ENCODE results near the gene ZNF622.

Gene ZNF622

GRCh38 chr5:16465544-16466432 lies at the start of gene ZNF622:
Gene ZNF622 (minus strand): TSS chr5:16465800. CDS start chr5:16465665, 135 bp downstream.
- peak; percentile 92 for DNase-seq

GRCh38 chr5:16510098-16510497 lies 44.5 kb upstream of the ZNF622 start:
- no peak for DNase-seq

DNA sequence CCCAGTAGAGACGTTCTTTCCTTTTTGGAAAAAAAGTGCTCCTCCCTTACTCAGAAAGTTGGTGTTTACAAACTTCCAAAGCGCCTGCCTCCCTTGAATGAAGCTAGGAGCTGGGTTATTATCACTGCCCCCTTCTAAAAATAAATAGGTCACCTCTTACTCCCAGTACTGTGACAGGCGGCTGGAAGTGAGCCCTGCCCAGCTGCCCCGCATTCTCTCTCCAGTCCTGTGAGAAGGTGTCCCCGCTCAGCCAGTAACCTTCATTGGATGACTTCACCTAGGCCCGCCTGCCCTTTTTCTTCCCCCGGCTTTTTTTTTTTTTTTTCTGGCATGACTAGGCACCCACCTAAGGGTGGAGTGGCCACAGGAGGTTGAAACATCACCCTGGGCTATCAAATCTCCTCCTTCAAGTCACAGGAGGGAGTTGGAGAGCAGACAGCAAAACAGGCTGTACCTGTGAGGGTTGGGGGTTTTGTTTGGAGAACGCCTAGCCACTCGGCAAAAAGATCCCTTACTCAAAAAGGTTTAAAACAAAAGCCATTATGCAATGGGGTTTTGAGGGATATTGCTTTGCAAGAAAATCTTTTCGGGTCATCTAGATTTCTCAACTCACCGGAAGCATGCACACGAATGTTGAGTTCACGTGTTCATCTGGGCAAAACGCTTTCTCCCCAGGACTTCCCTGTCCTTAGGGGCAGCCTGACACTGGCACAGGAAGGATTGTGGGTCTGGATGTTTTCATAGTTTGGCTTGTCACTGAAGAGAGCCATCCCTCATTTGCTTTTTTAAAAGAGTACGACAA lies 43.3 kb upstream of the ZNF622 start:
- DNase-seq, result peak; percentile 4

GRCh38 chr5:16507716-16508115 lies 42.1 kb upstream of the ZNF622 start:
- DNase-seq, result peak; percentile 36

DNA sequence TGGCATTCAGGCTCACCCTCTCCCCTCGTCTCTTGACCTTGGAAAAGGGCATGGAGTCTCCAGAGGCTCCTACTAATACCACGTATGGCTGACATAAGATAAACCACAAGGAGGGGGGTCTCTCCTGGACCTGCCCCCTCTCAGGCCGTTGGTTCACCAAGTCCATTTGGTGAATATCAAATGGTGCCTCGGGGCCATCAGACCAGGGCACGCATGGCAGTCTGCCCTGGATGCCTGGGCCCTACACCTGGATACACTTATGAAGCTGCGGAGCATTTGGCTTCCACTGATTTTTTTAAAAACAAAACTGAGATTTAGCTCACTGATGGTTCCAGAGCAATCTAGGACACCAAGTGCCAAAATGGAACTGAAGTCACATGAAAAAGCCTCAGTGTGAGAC lies 40.3 kb upstream of the ZNF622 start:
- DNase-seq, result no peak

GRCh38 chr5:16505140-16505891 lies 39.7 kb upstream of the ZNF622 start:
- no peak for DNase-seq

DNA sequence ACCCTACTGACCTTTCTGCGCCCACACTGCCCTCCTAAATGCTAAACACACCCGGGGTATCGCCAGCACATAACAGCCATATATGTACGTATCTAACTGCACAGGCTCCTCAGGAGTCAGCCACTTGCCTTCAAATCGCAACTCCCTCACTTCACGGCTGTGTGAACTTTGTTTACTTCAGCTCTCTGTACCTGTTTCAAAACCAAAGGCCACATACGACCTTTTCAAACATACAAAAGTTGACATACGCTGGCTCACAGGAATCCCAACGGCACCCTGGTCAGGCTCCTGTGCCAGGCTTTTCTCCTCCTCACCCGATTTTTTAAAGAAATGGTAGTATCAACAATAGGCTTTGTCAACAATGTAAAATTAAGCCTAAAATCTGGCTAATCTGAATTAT lies 39.0 kb upstream of the ZNF622 start:
- no peak for DNase-seq

GRCh38 chr5:16502866-16503265 lies 37.3 kb upstream of the ZNF622 start:
- peak; percentile 6 for DNase-seq

- no peak for DNase-seq
These were observed 34.4 kb upstream of the ZNF622 start for GRCh38 chr5:16500024-16500423.

GRCh38 chr5:16497546-16497945 lies 31.9 kb upstream of the ZNF622 start:
- no peak for DNase-seq

GRCh38 chr5:16493261-16493660 lies 27.7 kb upstream of the ZNF622 start:
- no peak for DNase-seq

GRCh38 chr5:16492398-16493140 lies 27.0 kb upstream of the ZNF622 start:
- DNase-seq, result peak; percentile 39

DNA sequence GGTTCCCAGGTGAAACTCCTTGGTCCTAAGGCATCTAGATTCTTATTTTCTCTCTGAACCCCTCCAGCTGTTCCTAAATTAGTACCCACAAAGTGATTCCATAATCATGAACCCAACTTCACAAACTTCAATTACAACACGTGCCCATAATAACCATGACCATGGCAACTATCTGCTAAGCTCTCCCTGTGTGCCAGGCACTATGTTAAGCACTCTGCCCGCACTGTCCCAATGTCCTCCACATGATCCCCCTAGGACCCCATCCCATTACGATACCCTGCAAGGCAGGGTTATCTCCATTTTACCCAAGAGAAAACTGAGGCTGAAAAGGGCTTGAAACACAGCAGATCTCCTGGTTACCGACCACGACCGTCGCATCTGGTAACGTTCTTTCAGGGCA lies 25.3 kb upstream of the ZNF622 start:
- no peak for DNase-seq

DNA sequence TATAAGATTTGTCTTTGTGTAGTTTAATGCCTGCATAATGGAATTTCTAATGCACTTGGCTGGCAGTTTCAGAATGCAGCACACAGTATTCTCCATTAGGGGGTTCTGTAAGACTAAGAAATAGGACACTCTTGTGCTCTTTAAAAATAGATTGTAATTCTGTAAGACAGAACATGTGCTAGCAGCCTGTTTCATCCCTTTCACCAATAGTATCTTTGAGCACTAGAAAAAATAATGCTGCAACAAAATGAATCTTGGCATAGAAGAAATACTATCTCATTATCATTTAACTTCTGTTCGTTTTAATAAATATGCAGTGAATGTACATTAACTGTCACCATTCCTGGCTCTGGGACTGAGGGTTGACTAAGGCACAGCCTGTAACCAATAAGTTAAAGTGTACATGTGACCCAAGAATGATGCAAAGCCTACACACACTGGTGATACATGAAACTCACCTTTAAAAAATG lies 23.8 kb upstream of the ZNF622 start:
- peak; percentile 50 for DNase-seq

- DNase-seq, result no peak
These were observed 21.9 kb upstream of the ZNF622 start for GRCh38 chr5:16487456-16487855.

DNA sequence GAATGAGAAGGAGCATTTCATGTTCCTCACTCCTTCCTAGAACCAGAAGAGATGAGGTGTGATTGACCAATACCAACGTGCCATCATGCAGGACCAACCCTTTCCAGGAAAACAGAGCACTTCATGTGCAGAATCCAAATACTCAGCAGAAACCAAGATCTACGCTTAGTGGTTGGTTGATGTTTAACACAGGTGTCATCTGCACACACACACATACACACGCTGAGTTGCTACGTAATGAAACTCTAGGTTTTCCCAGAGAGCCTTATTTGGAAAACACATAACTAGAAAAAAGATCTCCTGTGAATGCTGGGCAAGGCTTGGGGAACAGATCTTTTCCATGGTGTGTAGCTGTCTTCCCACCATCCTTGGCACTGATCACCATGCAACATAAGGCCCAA lies 21.1 kb upstream of the ZNF622 start:
- no peak for DNase-seq

- no peak for DNase-seq
These were observed 20.1 kb upstream of the ZNF622 start for GRCh38 chr5:16485656-16486055.

DNA sequence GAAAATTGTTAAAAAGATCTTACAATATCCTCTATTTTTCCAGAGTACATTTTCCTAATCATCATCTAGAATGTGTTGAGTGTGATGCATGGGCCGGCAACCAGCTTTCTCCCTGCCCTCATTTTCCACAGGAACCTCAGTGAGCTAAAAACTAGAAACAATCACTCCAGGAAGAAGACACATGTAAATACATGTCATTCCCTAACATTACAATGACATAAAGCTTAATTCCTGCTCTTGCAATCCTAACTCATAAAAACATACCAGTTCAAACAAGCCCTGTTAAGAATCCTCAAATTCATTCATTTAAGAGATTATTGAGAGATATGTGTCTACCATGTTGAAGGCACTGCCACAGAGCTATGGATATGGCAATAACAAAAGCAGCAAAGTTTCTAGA lies 18.5 kb upstream of the ZNF622 start:
- no peak for DNase-seq

DNA sequence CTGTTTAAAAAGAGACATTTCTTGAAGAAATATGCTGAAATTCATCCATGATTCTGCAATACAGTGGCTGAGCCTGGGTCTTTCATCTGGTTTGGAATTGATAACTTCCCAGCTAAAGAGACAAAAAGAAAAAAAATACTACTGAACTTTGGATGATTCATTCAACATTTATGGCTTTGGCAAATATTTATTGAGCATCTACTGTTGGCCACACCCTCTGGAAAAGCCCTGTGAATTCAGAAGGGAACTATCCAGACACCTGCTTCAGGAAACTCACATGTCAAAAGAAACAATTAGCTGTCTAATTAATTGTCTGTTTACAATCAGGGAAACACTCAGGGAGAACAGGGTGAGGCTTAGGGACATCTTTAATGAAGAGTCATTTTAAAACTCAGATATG lies 17.8 kb upstream of the ZNF622 start:
- no peak for DNase-seq

DNA sequence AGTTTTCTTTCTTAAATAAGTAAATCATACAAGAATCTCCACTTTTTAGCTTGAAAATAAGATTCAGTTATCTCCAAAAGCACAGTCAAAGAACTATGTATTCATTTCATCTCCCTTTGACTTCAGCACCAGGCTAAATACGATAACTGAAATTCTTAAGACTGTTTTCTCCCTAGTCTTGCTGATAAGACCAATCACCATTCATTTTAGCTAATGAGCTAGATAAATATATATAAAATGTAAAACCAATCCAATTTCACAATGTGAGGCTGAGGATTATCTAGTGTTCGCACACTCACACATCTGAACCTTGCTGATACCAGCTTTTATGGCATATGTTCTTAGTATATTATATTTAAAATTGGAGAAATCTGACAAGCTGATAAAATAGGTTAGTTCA lies 17.3 kb upstream of the ZNF622 start:
- no peak for DNase-seq

GRCh38 chr5:16480821-16481538 lies 15.4 kb upstream of the ZNF622 start:
- no peak for DNase-seq

GRCh38 chr5:16480144-16480543 lies 14.5 kb upstream of the ZNF622 start:
- no peak for DNase-seq

All from EL (cell line).